ENCODE measurements around the gene KSR2.
A peak's percentile ranks its signal among the peaks of the same experiment; 100 is the strongest.

KSR2 gene

DNA sequence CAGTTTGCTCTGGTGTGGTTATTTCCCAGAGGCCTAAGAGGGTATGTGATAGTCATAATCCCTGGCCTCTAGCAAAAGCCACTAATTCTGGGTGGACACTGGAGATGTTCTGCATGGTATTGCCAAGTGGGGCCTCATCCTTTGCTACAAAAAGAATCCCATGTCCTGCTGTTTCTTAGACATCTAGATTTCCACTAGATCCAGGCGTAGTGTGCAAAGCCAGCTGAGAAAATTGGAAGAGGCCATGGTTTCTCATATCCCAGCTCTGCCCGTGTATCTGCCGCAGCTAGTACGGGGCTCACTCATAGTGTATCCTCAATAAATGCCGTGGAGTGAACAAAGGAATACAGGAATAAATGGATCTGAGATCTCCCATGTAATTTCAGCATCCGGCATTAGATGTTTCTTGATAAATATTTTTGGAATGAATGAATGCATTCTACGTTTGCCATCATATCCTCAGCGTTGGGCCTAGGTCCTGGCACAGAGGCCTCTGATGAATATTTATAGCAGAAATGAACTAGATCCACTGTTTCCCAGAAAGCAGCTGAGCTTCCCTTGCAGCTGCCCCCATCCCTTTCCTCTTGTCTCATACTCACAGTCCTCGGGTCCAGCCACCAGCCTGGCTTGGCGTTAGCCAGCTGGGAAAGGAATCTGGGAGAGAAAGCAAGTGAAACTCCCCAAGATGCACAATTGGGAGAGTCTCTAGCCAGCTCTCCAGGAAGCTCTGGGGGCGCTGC, 531.1 kb downstream of the KSR2 start:
- DNase-seq: no peak

DNA sequence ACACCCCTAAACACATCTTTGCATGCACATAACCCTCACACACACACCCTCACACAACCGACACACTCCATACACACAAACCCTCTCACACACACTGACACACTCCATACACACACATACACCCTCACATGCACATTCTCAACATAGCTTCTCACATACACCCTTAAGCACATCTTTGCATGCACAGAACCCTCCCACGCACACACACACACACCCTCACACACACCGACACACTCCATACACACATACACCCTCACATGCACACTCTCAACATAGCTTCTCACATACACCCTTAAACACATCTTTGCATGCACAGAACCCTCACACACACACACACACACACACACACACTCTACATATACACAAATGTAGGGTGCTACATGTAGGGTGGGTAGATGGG, 534.9 kb downstream of the KSR2 start:
- no peak for DNase-seq

GRCh38 chr12:117430246-117430645, 538.5 kb downstream of the KSR2 start:
- DNase-seq: no peak

DNA sequence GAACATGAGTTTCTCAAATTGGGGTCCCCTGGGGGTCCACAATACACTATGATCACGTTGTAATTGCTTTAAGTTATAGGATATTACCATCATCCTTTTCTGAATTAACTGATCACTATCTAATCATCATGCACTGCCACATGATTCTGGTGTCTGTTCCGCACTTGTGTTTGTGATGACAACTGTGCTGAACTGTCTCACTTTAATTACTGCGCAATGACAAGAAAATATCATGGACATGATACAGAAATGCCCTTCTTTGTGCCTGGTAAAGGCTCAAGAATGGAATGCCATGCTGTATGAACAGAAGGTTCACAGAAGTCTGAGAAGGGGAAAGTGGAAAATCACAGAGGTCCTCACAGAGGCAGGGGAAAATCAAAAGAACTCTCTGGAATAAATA, 541.6 kb downstream of the KSR2 start:
- DNase-seq: no peak

- no peak for DNase-seq
Measured at GRCh38 chr12:117421987-117422386, 546.8 kb downstream of the KSR2 start.

GRCh38 chr12:117421068-117421752, 547.6 kb downstream of the KSR2 start:
- DNase-seq: no peak

DNA sequence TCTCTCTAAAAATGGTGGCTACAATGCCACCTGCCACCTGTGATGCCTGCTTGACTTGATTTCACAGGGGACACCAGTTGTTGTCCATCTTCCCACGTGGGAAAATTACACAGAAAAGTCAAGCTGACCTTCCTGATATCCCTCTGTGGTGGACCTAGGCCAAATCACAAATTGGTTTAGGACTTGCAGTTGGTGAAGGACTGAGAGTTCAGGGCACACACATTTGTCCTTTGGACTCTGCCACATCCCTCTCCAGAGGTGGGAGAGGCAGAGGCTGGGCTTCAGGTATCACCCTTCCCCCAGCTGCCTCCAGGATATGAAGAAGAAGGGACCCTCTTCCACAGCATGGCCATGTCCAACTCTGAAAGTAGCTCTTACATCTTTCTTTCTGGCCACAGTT, 551.8 kb downstream of the KSR2 start:
- DNase-seq: no peak

GRCh38 chr12:117412465-117413188, 556.2 kb downstream of the KSR2 start:
- no peak for DNase-seq

- no peak for DNase-seq
Measured at GRCh38 chr12:117409286-117409685, 559.5 kb downstream of the KSR2 start.

DNA sequence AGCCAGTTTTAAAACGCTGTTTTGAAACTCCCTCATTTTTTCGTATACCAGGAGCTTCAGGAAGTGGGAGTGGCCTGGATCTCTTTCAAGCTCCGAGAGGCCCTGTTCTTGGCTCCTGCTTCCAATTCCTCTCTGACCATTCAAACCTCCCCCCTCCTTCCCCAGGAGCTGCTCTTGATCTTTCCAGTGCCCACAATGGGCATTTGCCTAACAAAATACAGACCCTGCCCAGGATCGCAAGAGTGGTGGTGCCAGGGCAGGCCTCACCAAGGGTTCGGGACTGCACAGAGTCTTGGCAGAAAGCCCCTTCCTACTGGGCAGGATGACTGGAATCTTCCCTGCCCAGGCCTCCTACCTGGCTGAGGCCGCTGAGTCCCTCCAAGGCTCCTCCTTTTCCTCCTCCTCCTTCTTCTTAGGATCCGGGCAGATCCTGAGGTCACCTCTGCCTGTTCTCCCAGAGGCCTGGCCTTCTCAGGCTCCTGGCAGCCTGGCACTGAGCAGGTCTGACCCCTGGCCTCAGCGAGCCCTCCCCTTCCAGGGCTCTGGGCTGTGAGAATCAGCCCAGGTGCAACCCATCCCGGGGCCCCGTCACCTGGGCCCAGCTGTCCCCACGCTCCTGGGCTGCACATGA, 560.5 kb downstream of the KSR2 start:
- DNase-seq: peak; percentile 37

DNA sequence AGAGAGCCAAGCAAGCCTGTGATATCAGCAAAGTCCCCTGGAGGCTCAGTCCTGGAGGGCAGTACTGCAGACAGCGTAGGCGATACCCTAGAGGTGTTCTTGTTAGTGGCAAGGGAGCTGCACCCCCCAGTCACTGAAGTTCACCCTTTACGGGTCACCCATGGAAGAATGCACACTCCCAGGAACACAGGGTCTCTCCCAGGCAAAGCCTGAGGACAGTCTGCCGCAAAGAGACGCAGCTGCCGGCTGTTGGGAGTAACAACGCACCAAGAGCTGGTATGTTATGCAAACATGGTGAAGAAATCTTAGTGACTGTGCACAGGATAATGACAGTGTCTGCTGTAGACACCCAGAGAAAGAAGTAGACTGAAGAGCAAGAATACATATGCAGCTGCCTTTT, 563.9 kb downstream of the KSR2 start:
- DNase-seq: no peak

DNA sequence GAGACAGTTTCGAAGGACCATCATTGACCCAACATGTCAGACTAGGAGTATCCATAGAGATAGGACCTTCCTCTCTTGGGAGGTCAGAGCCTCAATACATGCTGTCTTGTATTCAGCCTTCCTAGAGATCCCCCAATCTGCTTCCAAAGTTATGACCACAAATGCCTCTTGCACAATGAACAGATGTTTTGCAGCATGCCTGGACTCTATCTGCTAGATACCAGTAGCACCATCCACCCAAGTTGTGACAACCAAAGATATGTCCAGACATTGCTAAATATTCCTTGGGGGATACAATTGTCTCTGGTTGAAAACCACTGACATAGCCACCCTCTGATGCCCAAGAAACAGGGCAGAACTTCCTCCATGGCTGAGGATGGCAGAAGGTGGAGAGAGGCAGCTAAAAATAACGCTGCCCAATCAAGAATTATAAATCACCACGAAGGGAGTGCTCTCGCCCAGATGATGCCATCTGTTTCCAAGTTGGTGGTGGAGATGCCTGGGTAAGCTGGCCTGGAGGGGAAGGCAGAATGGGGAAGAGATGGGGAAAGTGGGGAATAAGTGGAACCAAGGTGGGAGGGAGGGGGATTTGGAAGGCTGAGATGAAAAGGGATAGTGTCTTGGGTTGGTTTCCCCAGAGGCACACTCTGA, 564.5 kb downstream of the KSR2 start:
- no peak for DNase-seq

DNA sequence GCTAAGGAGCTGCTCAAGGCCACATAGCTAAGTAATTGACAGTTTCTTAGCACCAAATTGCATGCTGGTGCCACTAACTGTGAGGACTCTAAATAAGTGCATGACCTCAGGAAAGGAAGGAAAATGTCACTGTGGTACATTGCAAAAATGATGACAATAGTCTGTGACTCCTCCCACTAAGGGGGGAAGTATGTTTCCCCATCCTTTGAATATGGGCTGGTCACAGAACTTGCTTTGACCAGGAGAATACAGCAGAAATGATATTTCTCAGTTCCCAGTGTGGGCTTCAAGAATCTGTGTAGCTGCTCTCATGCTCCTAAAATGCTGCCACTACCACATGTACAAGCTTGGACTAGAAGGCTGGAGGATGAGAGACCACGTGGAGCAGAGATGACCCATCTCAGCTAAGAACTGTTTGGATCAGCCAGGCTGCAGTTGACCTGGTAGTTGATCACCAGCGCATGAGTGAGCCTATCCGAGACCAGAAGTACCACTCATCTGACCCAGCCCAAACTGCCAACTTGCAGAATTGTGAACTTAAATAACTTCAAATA, 565.1 kb downstream of the KSR2 start:
- no peak for DNase-seq
